Neural progenitor cell (in vitro differentiated cells): ENCODE data around the gene AUTS2.

Experiments used
- EZH2 ChIP-seq: fragments of 200-600 bp; sonication (generic); IDR thresholded peaks from 2 replicates; pipeline ENCODE4 v1.6.1; 2017; ENCODE audit warnings: antibody characterized with exemption, mild to moderate bottlenecking, moderate library complexity
- EZH2phosphoT487 ChIP-seq: fragments of 200-600 bp; sonication (generic); IDR thresholded peaks from 2 replicates; pipeline ENCODE4 v1.6.1; 2017; ENCODE audit warnings: antibody characterized with exemption
- TF ChIP-seq, protein P1 (sequence below): fragments of 200-600 bp; sonication (generic); IDR thresholded peaks from 2 replicates; pipeline ENCODE4 v1.5.1; 2017; ENCODE audit warnings: antibody characterized with exemption, mild to moderate bottlenecking

DNA sequence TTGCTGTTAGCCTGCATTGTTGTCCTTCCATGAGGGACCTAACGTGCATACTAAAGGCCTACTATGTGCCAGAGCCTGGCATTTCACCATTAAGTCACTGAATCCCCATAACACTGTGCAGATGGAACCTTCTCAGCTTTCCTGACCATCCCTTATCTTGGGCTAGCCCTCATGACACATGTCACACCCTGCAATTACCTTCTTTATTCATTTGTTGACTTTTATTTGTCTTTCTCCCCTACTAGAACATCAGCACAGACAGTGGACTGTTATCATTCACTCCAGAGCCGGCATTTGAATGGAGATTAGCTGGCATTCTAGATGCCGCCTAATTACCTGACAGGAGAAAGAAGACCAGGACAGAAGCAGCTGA lies 1062.5 kb downstream of the AUTS2 start:
- TF ChIP-seq, protein P1, sequence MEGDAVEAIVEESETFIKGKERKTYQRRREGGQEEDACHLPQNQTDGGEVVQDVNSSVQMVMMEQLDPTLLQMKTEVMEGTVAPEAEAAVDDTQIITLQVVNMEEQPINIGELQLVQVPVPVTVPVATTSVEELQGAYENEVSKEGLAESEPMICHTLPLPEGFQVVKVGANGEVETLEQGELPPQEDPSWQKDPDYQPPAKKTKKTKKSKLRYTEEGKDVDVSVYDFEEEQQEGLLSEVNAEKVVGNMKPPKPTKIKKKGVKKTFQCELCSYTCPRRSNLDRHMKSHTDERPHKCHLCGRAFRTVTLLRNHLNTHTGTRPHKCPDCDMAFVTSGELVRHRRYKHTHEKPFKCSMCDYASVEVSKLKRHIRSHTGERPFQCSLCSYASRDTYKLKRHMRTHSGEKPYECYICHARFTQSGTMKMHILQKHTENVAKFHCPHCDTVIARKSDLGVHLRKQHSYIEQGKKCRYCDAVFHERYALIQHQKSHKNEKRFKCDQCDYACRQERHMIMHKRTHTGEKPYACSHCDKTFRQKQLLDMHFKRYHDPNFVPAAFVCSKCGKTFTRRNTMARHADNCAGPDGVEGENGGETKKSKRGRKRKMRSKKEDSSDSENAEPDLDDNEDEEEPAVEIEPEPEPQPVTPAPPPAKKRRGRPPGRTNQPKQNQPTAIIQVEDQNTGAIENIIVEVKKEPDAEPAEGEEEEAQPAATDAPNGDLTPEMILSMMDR, result no peak
- TF ChIP-seq EZH2, result no peak
- no peak for TF ChIP-seq EZH2phosphoT487
